Endothelial cell of umbilical vein (primary cell): ENCODE results near the gene FADS2. TPM values are rescaled to one million over a fixed set of nuclear protein-coding genes. Genes with fewer than 3 reads are reported as not detected.

ENCODE experiments used
- BruUV-seq: library from RNA; stranded (reverse); fragments of 400-500 nt; replicated peaks from 2 replicates; lab custom pipeline; 2021; lab: Mats Ljungman, UMichigan
- CTCF ChIA-PET: fragments of 300-600, 350-600 bp; sonication (Branson Sonifier 250); formaldehyde crosslinking; loops from one replicate; lab custom pipeline; 2021; ENCODE audit warnings: antibody characterized with exemption, inconsistent platforms; lab: Charles Lee
- POLR2A ChIA-PET: fragments of 300-600, 350-600 bp; sonication (Branson Sonifier 250); formaldehyde crosslinking; loops from one replicate; lab custom pipeline; 2021; ENCODE audit warnings: antibody characterized with exemption, inconsistent platforms; lab: Charles Lee
- DNase-seq: peaks from one replicate; pipeline ENCODE4 v3.0.0-alpha.2; 2011; ENCODE audit warnings: low read depth, low spot score
- FAIRE-seq: peaks from 2 replicates; lab custom pipeline; 2011; peaks lifted over from hg19 to GRCh38; lab: Jason Lieb, UNC
- H2AFZ ChIP-seq: 2 replicates; pipeline ENCODE4 v1.6.0; 2012; ENCODE audit warnings: low read depth, low read length, control low read depth, inconsistent platforms
- H3K27ac ChIP-seq: 2 replicates; pipeline ENCODE4 v1.5.1; 2011; ENCODE audit warnings: low read depth, mild to moderate bottlenecking, control low read depth, low read length, moderate library complexity; ENCODE audit not compliant: insufficient read depth
- H3K27me3 ChIP-seq, 2 experiments: 2 replicates each; pipeline versions ENCODE4 v1.6.0 to v1.6.1; 2011; ENCODE audit warnings: low read length in 2 of 2, mixed read lengths in 1 of 2; ENCODE audit not compliant: control insufficient read depth in 2 of 2, insufficient read depth in 2 of 2
- H3K36me3 ChIP-seq, 2 experiments: 2 replicates in 1 of 2; 3 replicates in 1 of 2; pipeline ENCODE4 v1.5.1; 2011; ENCODE audit warnings: low read length in 2 of 2, mild to moderate bottlenecking in 1 of 2, moderate library complexity in 1 of 2; ENCODE audit not compliant: control insufficient read depth in 2 of 2, insufficient read depth in 2 of 2; ENCODE audit errors: extremely low read depth in 1 of 2
- H3K4me1 ChIP-seq: 3 replicates; pipeline ENCODE4 v1.5.1; 2011; ENCODE audit warnings: mild to moderate bottlenecking, low read length; ENCODE audit not compliant: control insufficient read depth, insufficient read depth; ENCODE audit errors: extremely low read depth
- H3K4me2 ChIP-seq: 2 replicates; pipeline ENCODE4 v1.6.1; 2011; ENCODE audit warnings: low read length, control low read depth, mixed read lengths; ENCODE audit not compliant: insufficient read depth
- H3K4me3 ChIP-seq, 3 experiments: fragments of 200-600 bp in 1 of 3; sonication (generic), shearing (Covaris generic) in 1 of 3; replicated peaks in 1 of 3; 2 replicates each; pipeline ENCODE4 v1.5.1; 2011 to 2016; ENCODE audit warnings: control low read depth in 3 of 3, low read length in 3 of 3, mild to moderate bottlenecking in 2 of 3, inconsistent platforms in 1 of 3, low read depth in 1 of 3, moderate library complexity in 1 of 3; ENCODE audit not compliant: insufficient read depth in 1 of 3
- H3K79me2 ChIP-seq: 2 replicates; pipeline ENCODE4 v1.6.0; 2012; ENCODE audit warnings: low read length, inconsistent platforms; ENCODE audit not compliant: control insufficient read depth, insufficient read depth
- H3K9ac ChIP-seq: replicated peaks from 2 replicates; pipeline ENCODE3; 2011; ENCODE audit warnings: low read length, control low read depth; ENCODE audit not compliant: insufficient read depth; ENCODE audit errors: extremely low read depth
- H3K9me1 ChIP-seq: replicated peaks from 3 replicates; pipeline ENCODE4 v1.6.0; 2011; ENCODE audit warnings: mild to moderate bottlenecking, low read length; ENCODE audit not compliant: control insufficient read depth, insufficient read depth; ENCODE audit errors: extremely low read depth
- H3K9me3 ChIP-seq: replicated peaks from 2 replicates; pipeline ENCODE4 v1.5.1; 2012; ENCODE audit warnings: low read length, inconsistent platforms; ENCODE audit not compliant: control insufficient read depth, insufficient read depth
- H4K20me1 ChIP-seq: replicated peaks from 2 replicates; pipeline ENCODE3; 2011; ENCODE audit warnings: mild to moderate bottlenecking, low read length; ENCODE audit not compliant: control insufficient read depth, insufficient read depth; ENCODE audit errors: extremely low read depth
- EZH2 ChIP-seq: IDR thresholded peaks from 2 replicates; pipeline ENCODE4 v1.6.1; 2012; ENCODE audit warnings: borderline replicate concordance, low read depth, mild to moderate bottlenecking, moderate library complexity, low read length, inconsistent platforms; ENCODE audit not compliant: severe bottlenecking
- FOS ChIP-seq: IDR thresholded peaks from 2 replicates; pipeline ENCODE4 v1.6.1; 2011; ENCODE audit warnings: mild to moderate bottlenecking, low read length, moderate library complexity, borderline replicate concordance; ENCODE audit not compliant: insufficient read depth
- GATA2 ChIP-seq: IDR thresholded peaks from 2 replicates; pipeline ENCODE4 v1.7.0; 2011; ENCODE audit warnings: low read depth, mild to moderate bottlenecking, moderate library complexity, mixed read lengths, low read length; ENCODE audit not compliant: insufficient read length, insufficient read depth
- JUN ChIP-seq: IDR thresholded peaks from 2 replicates; pipeline ENCODE4 v1.6.1; 2011; ENCODE audit warnings: borderline replicate concordance, low read depth; ENCODE audit not compliant: insufficient read length, insufficient read depth
- MAX ChIP-seq: IDR thresholded peaks from 2 replicates; pipeline ENCODE4 v1.6.1; 2011; ENCODE audit not compliant: insufficient read depth, insufficient read length
- POLR2A ChIP-seq: IDR thresholded peaks from 2 replicates; pipeline ENCODE4 v1.6.1; 2012; ENCODE audit warnings: low read depth, mild to moderate bottlenecking, control low read depth, low read length
- POLR2AphosphoS5 ChIP-seq: IDR thresholded peaks from 2 replicates; pipeline ENCODE4 v1.6.1; 2012; ENCODE audit warnings: low read depth, mild to moderate bottlenecking, control low read depth, low read length, moderate library complexity; ENCODE audit not compliant: insufficient read depth
- dilution Hi-C: fragments of 300-500 bp; cut with MboI; formaldehyde crosslinking; loops from one replicate; pipeline ENCODE4 v1.15.0; 2019; ENCODE audit warnings: low sequenced_read_pairs; ENCODE audit not compliant: extremely low pct_ligation_motif_present
- intact Hi-C: fragments of 100-400 bp; cut with micrococcal nuclease; formaldehyde crosslinking; loops from one replicate; pipeline ENCODE4 v1.10.0; 2022
- polyA plus RNA-seq, 4 experiments: library from polyadenylated mRNA; depleted of rRNA in 3 of 4; stranded (reverse) in 3 of 4; unstranded in 1 of 4; fragments of >200 nt; gene quantifications; 2 replicates each; pipeline versions ENCODE4 v1.2.1 to v1.2.3, GENCODE V29; 2011 to 2012; ENCODE audit warnings: missing spikeins in 1 of 4
- total RNA-seq: library from RNA; stranded (reverse); gene quantifications from 2 replicates; pipeline ENCODE4 v1.2.3, GENCODE V29; 2021
- TF ChIP-seq, protein P1 (sequence below), 2 donors: IDR thresholded peaks; 1 replicate in 1 of 2; 2 replicates in 1 of 2; pipeline ENCODE4 v1.5.1; 2011; ENCODE audit warnings: low read length in 2 of 2, mild to moderate bottlenecking in 2 of 2, moderate library complexity in 2 of 2, control low read depth in 1 of 2, inconsistent platforms in 1 of 2, low read depth in 1 of 2; ENCODE audit not compliant: insufficient read depth in 1 of 2; ENCODE audit errors: extremely low read depth in 1 of 2

FADS2 gene
- total and polyA plus RNA-seq, 2 donors (not counting 3 experiments of a cell fraction or from before 2014, with no cell fraction given): 668 to 898 TPM

GRCh38 chr11:61899146-61899841 is 71.2 kb downstream of the FADS2 start:
- Histone ChIP-seq H3K9ac (no peak overlapping the region), H3K27me3 (no peaks in the 10 kb centered on the region), H3K9me1 (no peaks in the 10 kb centered on the region), H3K4me2 (no peak overlapping the region), H3K79me2 (no peaks in the 10 kb centered on the region), H3K36me3 (no peaks in the 10 kb centered on the region), H4K20me1 (no peaks in the 10 kb centered on the region), H3K9me3 (no peaks in the 10 kb centered on the region), H3K4me1 (no peaks in the 10 kb centered on the region), H3K4me3 (no peak overlapping the region), H3K27ac (no peak overlapping the region), H2AFZ (no peak overlapping the region)
- POLR2A ChIA-PET: no interaction called here
- BruUV-seq: no TSS peak
- DNase-seq (peak; percentile 80), FAIRE-seq (peak; percentile 90)
- dilution Hi-C loops (no loop called here), intact Hi-C loops (loop anchor here (1.0 kb wide), 5 partner anchors 48 to 209 kb away; no protein-coding TSS in a partner anchor)
- TF ChIP-seq EZH2: no peak
- TF ChIP-seq MAX: no peak
- TF ChIP-seq, protein P1, sequence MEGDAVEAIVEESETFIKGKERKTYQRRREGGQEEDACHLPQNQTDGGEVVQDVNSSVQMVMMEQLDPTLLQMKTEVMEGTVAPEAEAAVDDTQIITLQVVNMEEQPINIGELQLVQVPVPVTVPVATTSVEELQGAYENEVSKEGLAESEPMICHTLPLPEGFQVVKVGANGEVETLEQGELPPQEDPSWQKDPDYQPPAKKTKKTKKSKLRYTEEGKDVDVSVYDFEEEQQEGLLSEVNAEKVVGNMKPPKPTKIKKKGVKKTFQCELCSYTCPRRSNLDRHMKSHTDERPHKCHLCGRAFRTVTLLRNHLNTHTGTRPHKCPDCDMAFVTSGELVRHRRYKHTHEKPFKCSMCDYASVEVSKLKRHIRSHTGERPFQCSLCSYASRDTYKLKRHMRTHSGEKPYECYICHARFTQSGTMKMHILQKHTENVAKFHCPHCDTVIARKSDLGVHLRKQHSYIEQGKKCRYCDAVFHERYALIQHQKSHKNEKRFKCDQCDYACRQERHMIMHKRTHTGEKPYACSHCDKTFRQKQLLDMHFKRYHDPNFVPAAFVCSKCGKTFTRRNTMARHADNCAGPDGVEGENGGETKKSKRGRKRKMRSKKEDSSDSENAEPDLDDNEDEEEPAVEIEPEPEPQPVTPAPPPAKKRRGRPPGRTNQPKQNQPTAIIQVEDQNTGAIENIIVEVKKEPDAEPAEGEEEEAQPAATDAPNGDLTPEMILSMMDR (IDR thresholded peaks at IDR 0.05; ENCODE audit: extremely low read depth in 1 of 2, insufficient read depth in 1 of 2, low read depth in 1 of 2, low read length in 2 of 2): peak; percentile 100
- no peak for TF ChIP-seq GATA2
- TF ChIP-seq POLR2AphosphoS5: no peak
- no peak for TF ChIP-seq JUN
- TF ChIP-seq FOS: no peak
- no peak for TF ChIP-seq POLR2A
- CTCF ChIA-PET: interaction anchor here (0.6 to 16.0 kb wide), 43 partner anchors 8 to 310 kb away, joined by 3 to 416 read pairs (median 5); partner anchors contain the start of genes FADS2, FADS3 and SCGB2A1
